GM19240 (cell line): ENCODE results near the gene MAML1.
"Not testable (repeated sequence)": the region's sequence is repeated elsewhere in the genome, so short reads cannot be mapped to it uniquely, and the experiment has no call there.

Source experiments
- DNase-seq: peaks from one replicate; pipeline ENCODE4 v3.0.0; 2011; ENCODE audit warnings: low spot score; ENCODE audit not compliant: insufficient read length

MAML1 gene

DNA sequence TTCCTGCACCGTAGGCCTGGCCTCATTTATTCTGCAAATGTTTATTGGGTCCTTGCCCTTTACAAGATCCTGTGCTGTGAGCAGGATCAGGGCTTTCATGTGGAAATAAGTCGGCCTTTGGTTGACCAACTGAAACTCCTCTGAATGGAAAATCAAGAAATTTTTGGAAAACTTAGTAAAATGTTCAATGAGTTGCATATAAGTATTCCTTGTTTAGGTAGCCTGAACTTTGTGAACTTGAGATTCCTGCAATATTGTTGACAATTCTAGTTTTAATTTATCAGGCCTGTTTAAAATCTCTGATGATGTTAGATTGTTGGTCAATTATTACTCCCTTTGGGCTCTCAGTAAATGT lies 1.1 kb downstream of the MAML1 start:
- DNase-seq, result no peak

DNA sequence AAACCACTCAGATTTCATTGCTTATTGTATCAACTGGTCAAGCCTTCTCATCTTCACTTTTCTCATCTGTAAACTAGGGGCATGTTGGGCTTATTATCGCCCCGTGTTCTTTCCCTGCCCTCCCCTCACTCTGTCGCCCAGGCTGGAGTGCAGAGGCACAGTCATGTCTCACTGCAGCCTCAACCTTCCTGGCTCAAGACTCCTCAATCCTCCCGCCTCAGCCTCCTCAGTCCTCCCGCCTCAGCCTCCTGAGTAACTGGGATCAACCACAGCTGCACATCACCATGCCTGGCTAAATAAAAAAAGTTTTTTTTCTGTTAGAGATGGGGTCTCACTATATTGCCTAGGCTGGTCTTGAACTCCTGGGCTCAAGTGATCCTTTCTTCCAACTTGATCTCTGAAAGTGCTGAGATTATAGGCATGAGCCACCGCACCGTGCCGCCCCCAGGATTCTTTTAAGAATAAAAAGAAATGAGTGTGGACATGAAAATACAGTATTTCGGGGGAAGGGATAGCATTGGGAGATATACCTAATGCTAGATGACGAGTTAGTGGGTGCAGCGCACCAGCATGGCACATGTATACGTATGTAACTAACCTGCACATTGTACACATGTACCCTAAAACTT lies 2.0 kb downstream of the MAML1 start:
- DNase-seq, result no peak

DNA sequence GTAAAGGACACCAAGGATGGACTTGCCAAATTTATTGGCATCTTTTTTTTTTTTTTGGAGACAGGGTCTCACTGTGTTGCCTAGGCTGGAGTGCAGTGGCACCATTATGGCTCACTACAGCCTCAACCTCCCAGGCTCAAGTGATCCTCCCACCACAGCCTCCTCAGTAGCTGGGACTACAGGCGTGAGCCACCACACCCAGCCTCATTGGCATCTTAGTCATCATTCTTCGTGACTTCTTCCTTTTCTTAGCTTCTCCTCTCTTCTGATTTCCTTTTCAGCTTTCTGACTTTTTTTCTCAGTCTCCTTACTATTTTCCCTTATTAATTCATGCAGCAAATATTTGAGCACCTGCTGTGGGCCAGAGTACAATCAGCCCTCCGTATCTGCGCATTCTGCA lies 6.1 kb downstream of the MAML1 start:
- no peak for DNase-seq

DNA sequence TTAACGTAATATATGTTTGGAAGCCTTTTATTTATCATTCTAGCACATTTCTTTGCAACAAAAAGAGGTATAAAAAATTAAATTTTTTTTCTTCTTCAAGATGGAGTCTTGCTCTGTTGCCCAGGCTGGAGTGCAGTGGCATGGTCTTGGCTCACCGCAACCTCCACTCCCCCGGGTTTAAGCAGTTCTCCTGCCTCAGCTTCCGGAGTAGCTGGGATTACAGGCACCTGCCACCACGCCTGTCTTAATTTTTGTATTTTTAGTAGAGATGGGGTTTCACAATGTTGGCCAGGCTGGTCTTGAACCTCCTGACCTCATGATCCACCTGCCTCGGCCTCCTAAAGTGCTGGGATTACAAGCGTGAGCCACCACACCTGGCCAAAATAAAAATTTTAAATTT lies 11.5 kb downstream of the MAML1 start:
- not testable (repeated sequence) for DNase-seq

DNA sequence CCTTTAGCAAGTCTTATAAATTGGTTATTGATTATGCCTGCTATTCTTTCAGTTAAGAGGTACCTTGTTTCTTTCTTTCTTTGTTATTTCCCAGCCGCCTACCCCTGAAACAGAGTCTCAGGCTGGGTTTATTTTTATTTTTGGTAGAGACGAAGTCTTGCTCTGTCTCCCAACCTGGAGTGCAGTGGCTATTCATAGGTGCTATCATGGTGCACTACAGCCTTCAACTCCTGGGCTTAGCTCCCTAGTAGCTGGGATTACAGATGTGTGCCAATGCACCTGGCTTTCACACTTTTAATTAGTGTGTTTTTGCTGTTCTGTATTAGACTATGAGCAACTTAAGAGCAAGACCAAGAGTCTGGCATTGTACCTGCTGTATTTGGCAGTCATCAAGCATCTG lies 14.2 kb downstream of the MAML1 start:
- no peak for DNase-seq

DNA sequence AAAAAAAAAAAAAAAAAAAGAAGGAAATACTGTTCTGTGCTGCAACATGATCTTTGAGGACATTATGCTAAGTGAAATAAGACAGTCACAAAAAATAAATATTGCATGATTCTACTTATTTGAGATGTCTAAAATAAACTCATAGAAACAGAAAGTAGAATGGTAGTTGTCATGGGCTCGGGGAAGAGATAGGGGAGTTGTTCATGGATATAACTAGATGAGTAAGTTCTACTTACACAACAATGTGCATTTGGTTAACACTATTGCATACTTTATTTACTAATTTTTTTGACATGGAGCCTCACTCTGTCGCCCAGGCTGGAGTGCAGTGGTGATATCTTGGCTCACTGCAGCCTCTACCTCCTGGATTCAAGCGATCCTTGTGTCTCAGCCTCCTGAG lies 15.2 kb downstream of the MAML1 start:
- DNase-seq, result no peak

DNA sequence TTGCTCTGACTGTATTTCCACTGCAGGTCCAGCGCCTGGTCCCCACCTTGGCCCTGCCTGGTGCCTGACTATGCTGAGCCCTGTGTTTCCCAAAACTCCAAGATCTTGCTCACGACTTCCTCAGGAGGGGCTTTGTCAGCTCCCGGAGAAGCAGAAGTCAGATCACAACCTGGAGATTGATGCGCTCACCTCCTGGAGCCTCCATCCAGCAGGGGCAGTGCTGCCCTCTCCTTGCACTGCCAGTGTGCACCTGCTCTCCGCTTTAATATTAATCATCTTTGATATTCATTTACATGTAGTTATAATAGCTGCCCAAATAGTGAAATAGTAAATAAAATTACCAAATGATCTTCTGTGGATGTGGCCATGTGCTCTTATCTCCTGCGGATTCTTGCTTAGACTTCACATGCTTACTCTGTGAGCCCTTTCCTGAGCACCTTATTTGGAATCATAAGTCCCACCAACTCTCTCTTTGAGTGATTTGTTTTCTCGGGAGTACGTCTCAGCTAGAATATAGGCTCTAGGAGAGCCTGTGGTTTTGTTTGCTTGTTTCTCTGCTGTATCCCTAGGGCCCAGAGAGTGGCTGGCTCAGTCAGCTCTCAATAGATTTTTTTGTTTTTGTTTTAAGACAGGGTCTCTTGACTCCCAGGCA lies 17.4 kb downstream of the MAML1 start:
- no peak for DNase-seq

DNA sequence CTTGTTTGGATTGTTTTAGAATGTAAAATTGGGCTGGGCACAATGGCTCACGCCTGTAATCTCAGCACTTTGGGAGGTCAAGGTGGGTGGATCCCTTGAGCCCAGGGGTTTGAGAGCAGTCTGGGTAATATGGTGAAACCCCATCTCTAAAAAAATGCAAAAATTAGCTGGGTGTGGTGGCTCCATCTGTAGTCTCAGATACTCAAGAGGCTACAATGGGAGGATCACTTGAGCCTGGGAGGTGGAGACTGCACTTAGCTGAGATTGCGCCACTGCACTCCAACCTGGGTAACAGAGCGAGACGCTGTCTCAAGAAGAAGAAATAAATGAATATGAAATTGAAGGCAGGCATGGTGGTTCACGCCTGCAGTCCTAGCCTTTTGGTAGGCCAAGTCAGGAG lies 21.3 kb downstream of the MAML1 start:
- no peak for DNase-seq

DNA sequence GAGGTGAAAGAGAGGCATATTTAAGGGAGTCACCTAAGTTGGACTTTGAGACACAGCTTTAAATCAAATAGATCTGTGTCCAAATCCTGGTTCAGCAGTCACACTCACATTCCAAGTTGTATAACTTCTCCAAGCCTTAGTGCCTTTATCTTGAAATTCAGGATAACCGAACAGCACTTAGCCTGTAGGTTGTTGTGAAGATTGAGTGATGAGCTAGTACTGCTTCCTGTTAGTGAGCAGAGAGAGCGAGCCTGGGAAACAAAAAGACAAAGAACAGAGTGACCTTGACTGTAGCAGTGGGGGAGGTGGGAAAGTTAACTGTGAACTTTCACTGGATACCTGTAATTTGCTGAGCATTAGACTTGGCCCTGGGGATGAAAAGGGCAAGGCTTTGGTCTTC lies 22.4 kb downstream of the MAML1 start:
- no peak for DNase-seq

DNA sequence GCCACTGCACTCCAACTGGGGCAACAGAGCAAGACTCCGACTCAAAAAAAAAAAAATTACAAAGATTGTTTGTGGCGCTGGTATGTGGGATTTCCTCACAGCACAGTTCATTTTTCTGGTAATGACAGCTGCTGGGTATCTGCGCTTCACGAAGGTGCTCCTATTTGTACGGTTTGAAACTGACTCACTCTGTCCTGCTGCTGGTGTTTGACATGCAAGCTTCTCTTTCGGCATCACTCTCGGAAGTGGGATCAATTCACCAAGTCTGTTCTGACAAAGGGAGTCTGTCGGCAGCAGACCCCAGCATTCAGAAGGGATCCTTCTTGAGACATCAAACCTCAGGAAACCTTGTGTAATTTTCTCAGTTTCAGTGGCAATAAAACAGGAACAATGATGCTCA lies 26.3 kb downstream of the MAML1 start:
- no peak for DNase-seq

DNA sequence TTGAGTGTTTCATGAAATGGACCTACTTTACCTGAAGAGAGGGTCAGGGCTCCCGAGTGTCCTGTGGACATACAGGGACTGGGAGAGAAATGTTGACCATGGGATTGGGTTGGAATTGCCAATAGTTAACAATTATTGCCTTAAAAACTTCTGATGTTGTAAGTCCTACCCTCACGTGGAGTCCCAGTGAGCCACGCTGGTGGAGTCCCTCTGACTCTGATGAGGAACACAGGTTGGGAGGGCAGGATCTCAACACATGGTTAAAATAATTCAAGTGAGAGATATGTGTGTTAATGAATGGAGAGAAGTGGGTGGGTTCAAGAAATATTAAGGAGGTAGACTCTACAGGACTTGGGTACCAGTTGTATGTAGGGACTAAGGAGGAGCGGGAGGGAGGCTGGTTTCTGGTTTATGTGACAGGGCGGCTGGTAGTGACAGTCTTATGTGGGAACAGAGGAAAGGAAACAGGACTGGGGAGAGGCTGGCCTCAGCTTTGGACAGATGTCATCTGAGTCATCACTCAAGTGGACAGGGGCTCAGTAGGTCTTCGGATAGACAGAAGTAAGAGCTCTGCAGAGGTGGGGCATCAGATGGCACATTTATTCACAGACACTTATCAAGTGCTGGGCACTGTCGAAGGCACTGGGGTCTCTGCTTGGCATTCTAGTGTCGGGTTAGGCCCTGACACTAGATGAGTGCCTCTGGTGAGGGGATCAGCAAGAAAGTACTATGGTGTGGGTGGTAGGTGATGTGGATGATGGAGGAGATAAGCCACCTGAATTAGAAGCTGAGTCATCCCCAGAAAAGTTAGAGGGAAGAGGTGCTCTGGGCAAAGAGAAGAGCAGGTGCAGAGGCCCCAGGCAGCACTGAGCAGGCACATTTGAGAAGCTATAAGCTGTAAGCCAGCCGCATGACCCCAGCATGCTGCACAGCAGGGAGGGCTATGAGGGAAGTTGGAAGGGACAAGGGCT lies 27.2 kb downstream of the MAML1 start:
- DNase-seq, result peak; percentile 14

DNA sequence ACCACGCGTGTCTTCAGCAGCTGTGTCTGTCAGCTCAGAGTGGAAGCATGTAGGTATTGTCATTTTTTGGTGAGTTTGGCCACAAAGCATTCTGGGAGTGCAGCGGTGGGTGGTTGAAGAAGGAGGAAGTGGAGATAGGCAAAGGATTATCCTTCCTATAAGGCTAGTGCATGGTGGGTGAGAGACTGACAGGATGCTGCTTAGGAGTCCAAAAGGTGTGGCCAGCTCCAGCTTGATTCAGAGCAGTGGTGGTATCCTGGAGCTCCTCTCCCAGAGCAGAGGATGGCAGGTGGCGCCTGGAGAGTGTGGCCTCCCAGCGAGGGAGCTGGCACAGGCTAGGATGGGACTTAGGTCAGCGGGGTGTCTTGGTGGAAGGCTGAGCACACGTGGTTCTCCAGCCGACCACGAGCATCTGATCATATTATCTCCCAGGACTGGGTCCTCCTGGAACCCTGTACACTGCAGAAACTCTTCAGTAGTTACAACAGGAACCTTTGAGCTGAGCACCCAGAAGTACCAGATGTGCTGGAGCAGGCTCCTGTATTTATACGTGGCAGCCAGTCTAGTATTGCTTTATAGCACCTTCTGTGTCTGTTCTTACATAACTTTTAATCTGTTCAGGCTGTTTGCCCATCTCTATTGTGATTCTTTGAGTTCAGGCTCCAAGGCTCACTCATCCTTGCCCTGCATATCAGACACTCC lies 29.6 kb downstream of the MAML1 start:
- DNase-seq, result no peak

DNA sequence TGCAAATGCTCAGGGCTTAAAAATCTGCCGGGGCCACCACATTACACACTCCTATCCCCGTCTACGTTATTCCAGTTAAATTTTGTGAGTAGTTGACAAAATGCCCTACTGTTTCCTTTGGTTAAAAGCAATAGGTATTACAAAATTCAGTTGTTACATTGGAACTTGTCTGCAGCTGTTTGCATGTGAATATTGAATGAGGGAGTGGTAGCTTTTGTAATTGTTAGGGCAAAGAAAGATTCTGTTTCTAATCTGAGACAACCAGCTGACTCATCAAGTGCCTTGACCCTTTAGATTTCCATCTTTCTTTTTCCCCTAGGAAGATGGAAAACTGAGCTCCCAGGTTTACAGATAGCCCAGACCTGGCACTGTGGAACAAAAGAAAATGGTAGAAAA lies 30.2 kb downstream of the MAML1 start:
- no peak for DNase-seq

DNA sequence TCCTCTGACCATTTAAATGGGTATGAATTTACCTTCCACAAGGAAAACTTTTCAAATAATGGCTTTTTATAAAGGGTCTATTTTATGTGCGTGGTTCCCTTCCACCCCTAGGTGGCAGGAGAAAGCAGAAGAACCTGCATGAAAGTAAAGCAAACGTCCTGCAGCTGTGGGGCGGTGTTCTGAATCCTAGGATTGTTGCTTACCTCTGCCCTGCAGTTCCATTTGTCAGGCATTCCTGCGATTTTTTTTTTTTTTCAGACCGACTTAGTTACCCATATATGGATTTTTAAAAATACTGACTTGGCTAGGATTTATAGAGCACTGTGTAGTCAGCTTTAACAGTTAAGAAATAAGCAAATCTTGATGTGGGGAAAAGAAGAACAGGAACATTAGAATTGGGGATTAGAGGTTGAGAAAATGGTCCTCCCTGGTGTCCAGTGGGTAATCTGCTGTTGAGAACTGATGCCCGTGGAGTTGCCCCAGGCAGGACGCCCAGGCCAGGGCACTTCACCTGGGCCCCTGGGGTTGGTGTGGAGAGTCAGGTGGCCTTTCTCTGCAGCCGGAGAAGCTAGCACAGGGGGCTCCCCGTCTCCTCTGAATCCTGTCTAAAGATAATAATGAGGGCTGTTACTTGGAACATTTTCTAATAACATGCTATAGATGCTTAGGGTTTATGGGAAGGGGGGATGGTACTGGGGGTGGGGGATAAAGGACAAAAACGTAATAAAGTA lies 30.8 kb downstream of the MAML1 start:
- DNase-seq, result peak; percentile 35

DNA sequence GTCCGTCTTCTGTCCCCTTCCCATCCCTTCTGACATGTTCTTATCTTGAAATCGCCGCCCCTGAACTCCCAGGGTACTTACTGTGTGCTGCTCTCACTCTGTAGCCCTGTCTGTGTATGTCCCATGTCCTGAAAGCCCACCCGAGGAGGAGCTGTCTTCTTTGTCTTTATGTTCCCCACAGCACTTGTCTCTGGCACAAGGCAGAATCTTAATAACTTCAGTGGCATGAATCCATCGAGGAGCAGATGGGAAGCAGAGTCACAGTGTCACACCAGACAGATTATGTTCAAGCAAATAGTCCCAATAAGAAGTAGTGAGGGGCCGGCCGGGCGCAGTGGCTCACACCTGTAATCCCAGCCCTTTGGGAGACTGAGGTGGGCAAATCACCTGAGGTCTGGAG lies 31.4 kb downstream of the MAML1 start:
- no peak for DNase-seq

DNA sequence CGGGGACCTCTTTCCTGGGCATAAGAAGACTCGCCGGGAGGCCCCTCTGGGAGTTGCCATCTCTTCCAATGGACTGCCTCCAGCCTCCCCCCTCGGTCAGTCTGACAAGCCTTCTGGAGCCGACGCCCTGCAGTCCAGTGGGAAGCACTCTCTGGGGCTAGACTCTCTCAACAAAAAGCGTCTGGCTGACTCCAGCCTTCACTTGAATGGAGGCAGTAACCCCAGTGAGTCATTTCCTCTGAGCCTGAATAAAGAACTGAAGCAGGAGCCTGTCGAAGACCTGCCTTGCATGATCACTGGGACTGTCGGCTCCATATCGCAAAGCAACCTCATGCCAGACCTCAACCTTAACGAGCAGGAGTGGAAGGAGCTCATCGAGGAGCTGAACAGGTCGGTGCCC lies 32.8 kb downstream of the MAML1 start:
- no peak for DNase-seq

DNA sequence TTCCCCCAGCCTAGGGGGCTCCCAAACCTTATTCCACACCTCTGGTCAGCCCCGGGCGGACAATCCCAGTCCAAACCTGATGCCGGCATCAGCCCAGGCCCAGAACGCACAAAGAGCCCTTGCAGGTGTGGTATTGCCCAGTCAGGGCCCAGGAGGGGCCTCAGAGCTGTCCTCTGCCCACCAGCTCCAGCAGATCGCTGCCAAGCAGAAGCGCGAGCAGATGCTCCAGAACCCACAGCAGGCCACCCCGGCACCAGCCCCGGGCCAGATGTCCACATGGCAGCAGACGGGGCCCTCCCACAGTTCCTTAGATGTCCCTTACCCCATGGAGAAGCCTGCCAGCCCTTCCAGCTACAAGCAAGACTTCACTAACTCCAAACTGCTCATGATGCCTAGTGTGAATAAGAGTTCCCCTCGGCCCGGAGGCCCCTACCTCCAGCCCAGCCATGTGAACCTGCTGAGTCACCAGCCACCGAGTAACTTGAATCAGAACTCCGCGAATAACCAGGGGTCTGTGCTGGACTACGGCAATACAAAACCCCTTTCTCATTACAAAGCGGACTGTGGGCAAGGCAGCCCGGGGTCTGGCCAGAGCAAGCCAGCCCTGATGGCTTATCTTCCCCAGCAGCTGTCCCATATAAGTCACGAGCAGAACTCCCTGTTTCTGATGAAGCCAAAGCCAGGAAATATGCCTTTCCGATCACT lies 33.6 kb downstream of the MAML1 start:
- no peak for DNase-seq

DNA sequence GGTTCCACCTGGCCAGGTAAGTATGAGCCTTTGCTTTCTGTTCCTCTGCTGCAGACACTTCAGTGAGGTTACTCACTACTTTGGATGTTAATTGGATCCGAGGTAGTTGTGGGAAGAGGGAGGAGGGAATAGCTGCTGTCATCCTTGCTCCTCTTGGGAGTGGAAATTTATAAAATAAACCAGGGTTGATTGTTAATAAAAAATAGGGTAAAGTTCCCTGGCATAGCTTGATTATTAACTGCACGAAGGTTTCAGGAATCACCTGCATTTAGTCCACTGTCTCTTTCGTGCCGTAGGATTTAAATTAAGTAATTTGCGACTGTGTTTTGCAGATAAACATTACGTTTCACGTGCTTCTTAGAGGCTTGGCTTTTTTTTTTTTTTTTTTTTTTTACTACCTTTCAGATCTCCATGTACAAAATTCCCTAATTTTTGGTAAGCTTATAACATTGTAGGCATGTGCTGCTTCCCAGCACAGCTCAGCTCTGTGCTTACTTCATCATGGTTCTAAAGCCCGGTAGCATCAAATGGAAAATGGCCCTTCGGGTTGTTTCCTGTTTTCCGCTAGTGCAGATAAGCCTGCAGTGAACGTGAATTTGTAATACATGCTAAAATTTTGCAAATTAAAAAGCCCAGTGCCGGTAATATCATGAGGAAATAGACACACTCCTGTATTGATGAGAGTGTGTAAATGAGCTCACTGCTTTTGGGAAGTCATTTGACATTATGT lies 34.3 kb downstream of the MAML1 start:
- DNase-seq, result no peak

DNA sequence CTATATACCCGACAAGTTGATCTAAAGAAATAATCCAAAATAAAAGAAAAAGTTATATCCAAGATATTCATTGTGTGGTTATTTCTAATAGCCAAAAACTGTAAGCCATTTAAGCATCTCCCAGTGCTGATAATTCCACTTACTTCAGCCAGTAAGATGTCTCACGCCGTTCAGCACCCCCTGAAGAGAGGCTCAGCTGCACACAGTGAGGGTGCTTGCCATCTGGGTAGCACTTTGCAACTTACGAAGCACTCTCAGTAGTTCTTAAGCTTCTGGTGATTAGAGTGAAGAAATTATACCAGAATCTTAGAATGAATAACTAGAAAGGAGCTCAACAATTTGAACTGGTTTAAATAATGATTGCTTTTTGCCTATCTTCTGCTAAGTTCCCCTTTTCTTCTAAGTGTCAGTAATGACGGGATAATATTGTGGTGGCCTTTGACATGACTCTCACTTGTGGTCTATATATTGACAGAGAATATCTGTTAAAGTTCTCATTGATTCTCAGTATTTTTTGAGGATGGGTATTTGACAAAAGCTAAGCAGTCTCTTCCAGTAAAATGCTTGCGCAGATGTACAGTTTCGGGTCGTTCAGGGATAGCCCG lies 35.0 kb downstream of the MAML1 start:
- DNase-seq, result no peak
